Brain microvascular endothelial cell (primary cell): Measurements from ENCODE around the gene SFTA2.

Experiments used
- DNase-seq: peaks from one replicate; pipeline ENCODE4 v3.0.0-alpha.2; 2020
- H3K27ac ChIP-seq: fragments of 250-450 bp; sonication (Bioruptor Pico); 2 replicates; pipeline ENCODE4 v1.5.1; 2020; ENCODE audit warnings: mild to moderate bottlenecking, moderate library complexity
- H3K27me3 ChIP-seq: fragments of 250-450 bp; sonication (Bioruptor Pico); replicated peaks from 2 replicates; pipeline ENCODE4 v1.5.1; 2020; ENCODE audit warnings: mild to moderate bottlenecking
- H3K36me3 ChIP-seq: fragments of 250-450 bp; sonication (Bioruptor Pico); replicated peaks from 2 replicates; pipeline ENCODE4 v1.5.1; 2020; ENCODE audit warnings: mild to moderate bottlenecking
- H3K4me3 ChIP-seq: 2 replicates; pipeline ENCODE4 v1.5.1; 2011; ENCODE audit warnings: low read depth, mild to moderate bottlenecking, control low read depth, low read length, moderate library complexity
- in situ Hi-C: cut with HindIII; loops from 2 replicates; pipeline ENCODE4 v1.10.0; 2017; ENCODE audit warnings: low sequenced_read_pairs, low pct_ligation_motif_present
- TF ChIP-seq, protein P1 (sequence below): IDR thresholded peaks from 2 replicates; pipeline ENCODE4 v1.5.1; 2011; ENCODE audit warnings: low read depth, mild to moderate bottlenecking, moderate library complexity, low read length, control low read depth, inconsistent platforms; ENCODE audit errors: missing control alignments

Gene SFTA2

DNA sequence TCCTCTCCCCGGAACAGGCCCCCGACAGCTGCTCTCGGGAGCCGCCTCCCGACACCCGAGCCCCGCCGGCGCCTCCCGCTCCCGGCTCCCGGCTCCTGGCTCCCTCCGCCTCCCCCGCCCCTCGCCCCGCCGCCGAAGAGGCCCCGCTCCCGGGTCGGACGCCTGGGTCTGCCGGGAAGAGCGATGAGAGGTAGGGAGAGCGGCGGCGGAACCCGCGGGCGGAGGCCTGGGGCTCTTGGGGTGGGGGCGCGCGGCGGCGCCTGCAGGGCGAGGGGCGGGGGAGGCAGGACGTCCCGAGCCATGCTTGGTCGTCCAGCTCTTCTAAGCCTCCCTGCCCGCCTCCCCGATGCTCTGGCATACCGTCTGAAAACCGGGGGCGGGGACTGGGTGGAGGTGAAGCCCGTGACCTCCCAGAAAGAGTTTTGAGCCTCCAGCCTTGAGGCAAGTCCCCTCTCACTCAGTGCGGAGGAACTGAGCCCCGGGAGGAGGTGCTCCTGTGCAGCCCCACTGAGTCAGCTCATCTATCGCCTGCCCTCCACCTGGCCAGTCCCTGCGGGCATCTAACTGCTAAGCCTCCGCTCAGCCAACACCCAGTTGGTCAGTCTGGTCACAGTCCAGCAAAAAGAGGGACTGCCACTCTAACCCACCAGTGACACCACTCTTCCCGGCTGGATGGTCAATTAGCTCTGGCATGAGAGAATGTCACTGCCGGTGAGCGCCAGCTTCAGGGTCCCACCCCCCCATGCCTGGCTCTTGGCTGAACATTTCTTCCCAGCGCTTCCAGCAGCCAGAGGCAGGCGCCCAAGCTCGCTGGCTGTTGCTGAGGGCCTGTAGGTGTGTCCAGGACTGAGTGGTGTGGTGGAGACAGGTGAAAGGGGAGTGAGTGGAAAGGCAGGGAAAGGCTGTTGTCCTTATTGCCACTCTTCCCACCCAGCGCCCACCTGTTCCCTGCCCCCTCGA, 47.2 kb downstream of the SFTA2 start:
- no peaks in the 10 kb centered on the region for H3K36me3 ChIP-seq
- H3K4me3 ChIP-seq = peak overlapping the region; percentile 62
- peak; percentile 9 for DNase-seq
- in situ Hi-C loops = no loop called here
- no peak overlapping the region for H3K27ac ChIP-seq
- no peaks in the 10 kb centered on the region for H3K27me3 ChIP-seq
- TF ChIP-seq, protein P1, sequence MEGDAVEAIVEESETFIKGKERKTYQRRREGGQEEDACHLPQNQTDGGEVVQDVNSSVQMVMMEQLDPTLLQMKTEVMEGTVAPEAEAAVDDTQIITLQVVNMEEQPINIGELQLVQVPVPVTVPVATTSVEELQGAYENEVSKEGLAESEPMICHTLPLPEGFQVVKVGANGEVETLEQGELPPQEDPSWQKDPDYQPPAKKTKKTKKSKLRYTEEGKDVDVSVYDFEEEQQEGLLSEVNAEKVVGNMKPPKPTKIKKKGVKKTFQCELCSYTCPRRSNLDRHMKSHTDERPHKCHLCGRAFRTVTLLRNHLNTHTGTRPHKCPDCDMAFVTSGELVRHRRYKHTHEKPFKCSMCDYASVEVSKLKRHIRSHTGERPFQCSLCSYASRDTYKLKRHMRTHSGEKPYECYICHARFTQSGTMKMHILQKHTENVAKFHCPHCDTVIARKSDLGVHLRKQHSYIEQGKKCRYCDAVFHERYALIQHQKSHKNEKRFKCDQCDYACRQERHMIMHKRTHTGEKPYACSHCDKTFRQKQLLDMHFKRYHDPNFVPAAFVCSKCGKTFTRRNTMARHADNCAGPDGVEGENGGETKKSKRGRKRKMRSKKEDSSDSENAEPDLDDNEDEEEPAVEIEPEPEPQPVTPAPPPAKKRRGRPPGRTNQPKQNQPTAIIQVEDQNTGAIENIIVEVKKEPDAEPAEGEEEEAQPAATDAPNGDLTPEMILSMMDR = no peak

DNA sequence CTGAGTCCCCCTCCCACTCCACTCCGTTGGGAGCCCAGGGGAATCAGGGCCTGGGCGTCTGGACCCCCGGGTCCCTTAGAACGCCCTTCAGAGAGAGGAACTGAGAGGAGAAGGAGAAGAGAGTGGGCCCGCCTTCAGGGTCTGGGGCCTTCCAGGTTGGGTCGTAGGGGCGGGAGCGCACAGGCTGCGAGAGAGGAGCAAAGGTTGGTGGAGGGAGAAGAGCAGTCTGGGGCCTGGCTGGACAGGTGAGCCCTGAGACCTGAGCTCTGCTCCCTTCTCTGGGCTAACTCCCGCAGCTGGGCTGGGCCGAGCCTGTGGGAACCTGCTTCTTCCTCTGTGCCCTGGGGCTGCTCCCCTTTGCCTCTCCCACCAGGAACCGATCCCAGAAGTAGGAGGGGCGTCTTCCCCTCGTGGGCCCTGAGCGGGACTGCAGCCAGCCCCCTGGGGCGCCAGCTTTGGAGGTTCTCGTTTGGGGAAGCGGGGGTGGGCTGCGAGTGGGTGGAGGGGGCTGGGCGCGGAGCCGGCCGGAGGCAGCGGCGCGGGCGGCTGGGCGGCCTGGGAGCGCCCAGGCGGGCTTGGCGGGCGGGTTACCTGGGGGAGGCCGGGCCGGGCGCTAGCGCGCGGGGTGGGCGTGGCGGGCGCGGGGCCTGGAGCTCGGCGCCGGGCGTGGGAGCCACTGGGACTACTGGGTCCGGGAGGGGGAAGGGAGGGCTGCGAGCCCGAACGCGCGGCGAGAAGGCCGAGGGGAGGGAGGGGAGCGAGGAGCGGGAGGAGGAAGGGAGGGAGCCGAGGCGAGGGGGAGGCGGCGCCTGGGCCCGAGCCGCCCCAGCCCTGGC, 48.1 kb downstream of the SFTA2 start, which contains the start of gene DDR1:
TSS of gene DDR1 (plus strand) at position 835 of the 836 bp plus-strand sequence. CDS start 4,211 bp downstream, outside the sequence.
- no peaks in the 10 kb centered on the region for H3K36me3 ChIP-seq
- H3K27ac ChIP-seq = no peak within 1 kb of the TSS
- peak; percentile 12 for DNase-seq
- H3K4me3 ChIP-seq = peak within 1 kb of the TSS; percentile 62
- H3K27me3 ChIP-seq = no peaks in the 10 kb centered on the region
- in situ Hi-C loops = no loop called here
- TF ChIP-seq, protein P1 = peak; percentile 10

DNA sequence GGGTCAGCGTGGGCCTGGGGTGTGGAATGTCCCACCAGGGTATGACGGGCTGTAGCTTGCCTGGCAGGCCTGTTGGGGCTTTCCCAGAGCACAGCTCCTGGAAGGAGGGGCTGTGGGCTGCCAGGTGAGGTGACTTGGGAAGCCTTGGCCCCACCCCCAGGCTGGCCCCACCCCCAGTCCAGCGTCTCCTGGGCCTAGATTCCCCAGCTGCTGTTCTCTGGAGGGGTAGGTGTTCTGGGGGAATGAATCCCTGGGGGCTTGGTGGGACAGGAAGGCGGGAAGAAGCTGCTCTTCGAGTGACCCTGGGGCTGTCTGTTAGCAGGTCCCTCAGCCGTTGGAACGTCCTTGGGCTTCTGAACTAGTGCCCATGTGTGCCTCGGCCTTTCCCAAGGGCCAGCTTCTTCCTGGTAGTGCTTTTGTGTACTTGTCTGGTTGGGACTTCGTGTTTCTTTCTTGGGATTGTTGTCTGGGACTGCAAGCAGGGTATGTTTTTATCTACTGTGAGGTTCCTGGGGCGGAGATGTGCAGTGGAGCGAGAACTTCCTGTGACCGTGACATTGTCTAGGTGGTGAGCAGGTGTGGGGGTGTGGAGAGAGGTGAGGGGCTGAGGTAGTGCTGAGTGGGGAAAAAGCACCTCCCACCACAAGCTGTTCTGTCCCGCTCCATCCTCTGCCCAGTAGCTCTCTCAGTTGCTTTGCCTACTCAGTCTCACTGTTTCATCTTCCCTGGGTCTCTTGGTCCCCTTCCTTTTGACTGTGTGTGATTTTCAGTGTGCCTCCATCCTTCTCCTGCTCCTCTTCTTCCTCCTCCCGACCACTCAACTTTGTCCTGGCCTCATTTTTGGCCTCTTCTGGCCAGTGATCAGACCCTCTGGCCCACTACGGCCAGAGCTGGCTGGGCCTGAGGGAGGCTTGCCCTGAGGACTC, 48.9 kb downstream of the SFTA2 start:
- H3K36me3 ChIP-seq = no peaks in the 10 kb centered on the region
- no peaks in the 10 kb centered on the region for H3K27me3 ChIP-seq
- no peak for DNase-seq
- in situ Hi-C loops = no loop called here
- TF ChIP-seq, protein P1 = no peak
- H3K4me3 ChIP-seq = no peak overlapping the region
- H3K27ac ChIP-seq = no peak overlapping the region

DNA sequence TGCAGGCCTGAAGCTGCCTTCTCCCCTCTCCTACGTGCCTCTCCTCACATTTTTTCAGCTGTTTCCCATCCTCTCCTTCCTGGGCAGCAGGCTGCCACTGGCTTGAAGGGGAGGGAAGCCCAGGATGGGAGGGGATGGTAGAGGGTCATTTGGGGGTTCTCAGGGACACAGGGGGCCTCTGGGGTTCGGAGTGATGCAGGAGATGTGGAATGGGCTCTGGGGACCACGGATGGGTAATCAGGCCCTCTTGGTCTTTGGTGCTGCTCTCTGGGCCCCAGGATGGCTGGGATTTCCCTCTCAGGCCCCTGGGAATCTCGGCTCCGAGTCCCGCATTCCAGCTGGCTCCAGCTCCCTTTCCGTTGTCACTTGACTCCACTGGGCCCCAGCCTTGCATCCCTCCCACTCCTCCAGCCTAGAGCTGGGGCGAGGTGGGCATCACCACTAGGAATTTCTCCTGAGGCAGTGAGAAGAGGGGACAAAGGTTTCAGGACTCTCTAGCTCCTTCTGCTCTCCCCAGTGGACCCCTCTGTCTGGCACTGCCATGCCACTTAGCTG, 49.7 kb downstream of the SFTA2 start:
- no peak overlapping the region for H3K27ac ChIP-seq
- H3K27me3 ChIP-seq = no peaks in the 10 kb centered on the region
- no peak for DNase-seq
- in situ Hi-C loops = no loop called here
- H3K36me3 ChIP-seq = no peaks in the 10 kb centered on the region
- H3K4me3 ChIP-seq = no peak overlapping the region
- TF ChIP-seq, protein P1 = no peak
